Activated CD8-positive, alpha-beta T cell treated with anti-CD3 and anti-CD28 coated beads for 36 hours (primary cell): ENCODE measurements around the gene SPOP. TPM values are rescaled to one million over a fixed set of nuclear protein-coding genes. Genes with fewer than 3 reads are reported as not detected.

Experiments
- ATAC-seq: fragments of 200-7000 bp; cut with Tn5 transposase; one replicate; pipeline ENCODE4 v1.10.0; 2021; ENCODE audit warnings: mild to moderate bottlenecking, moderate library complexity
- CTCF ChIA-PET: fragments of 350-600 bp; sonication (Branson Sonifier 250); formaldehyde crosslinking; loops from one replicate; lab custom pipeline; 2021; ENCODE audit warnings: antibody characterized with exemption; lab: Charles Lee
- POLR2A ChIA-PET: fragments of 350-600 bp; sonication (Branson Sonifier 250); formaldehyde crosslinking; loops from one replicate; lab custom pipeline; 2021; ENCODE audit warnings: antibody characterized with exemption; lab: Charles Lee
- DNase-seq: peaks from one replicate; pipeline ENCODE4 v3.0.0-alpha.2; 2020
- H3K27ac Mint-ChIP-seq: one replicate; pipeline ENCODE4 v1.8.0; 2021; ENCODE audit warnings: mild to moderate bottlenecking, mixed read lengths
- H3K27me3 Mint-ChIP-seq: one replicate; pipeline ENCODE4 v1.8.0; 2021; ENCODE audit warnings: mixed read lengths
- H3K36me3 Mint-ChIP-seq: one replicate; pipeline ENCODE4 v1.8.0; 2021; ENCODE audit warnings: low read depth, mixed read lengths
- H3K4me1 Mint-ChIP-seq: one replicate; pipeline ENCODE4 v1.8.0; 2021; ENCODE audit warnings: low read depth, mixed read lengths
- H3K4me3 Mint-ChIP-seq: one replicate; pipeline ENCODE4 v1.8.0; 2021; ENCODE audit warnings: mild to moderate bottlenecking, moderate library complexity, mixed read lengths
- H3K9me3 Mint-ChIP-seq: one replicate; pipeline ENCODE4 v1.8.0; 2021; ENCODE audit warnings: mixed read lengths
- intact Hi-C: fragments of 100-400 bp; cut with micrococcal nuclease; formaldehyde crosslinking; loops from one replicate; pipeline ENCODE4 v1.10.0; 2022
- total RNA-seq, 2 experiments: library from RNA; stranded (reverse); gene quantifications; one replicate each; pipeline ENCODE4 v1.2.3, GENCODE V29; 2021
- TF ChIP-seq, protein P1 (sequence below): fragments of 200-600 bp; IDR thresholded peaks from one replicate; pipeline ENCODE4 v1.8.0; 2022; ENCODE audit warnings: antibody characterized with exemption, mild to moderate bottlenecking

Gene SPOP
- total RNA-seq, 2 experiments from 2014 or later, result 61.6 to 63.5 TPM

DNA sequence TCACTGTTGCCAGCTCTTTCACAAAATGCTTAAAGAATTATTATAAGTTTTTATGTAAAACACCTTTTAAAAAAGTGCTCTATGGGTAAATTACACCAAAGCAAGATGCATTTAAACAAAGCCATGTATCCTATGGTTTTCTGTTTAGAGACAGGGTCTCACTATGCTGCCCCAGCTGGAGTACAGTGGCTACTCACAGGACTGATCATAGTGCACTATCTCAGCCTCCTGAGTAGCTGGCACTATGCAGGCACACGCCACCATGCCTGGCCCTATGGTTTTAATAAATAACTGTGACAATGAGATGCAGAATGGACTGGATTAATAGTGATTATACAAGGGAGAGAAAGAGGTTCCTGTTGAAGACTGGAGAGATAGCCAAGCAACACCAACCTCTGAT lies 40.2 kb downstream of the SPOP start:
- DNase-seq (no peak), ATAC-seq (no peak)
- Mint-ChIP-seq H3K36me3 (peaks cover 26% of the 10 kb centered on the region), H3K27ac (no peak overlapping the region), H3K4me3 (no peak overlapping the region), H3K4me1 (peaks cover 47% of the 10 kb centered on the region), H3K27me3 (no peaks in the 10 kb centered on the region), H3K9me3 (no peaks in the 10 kb centered on the region)
- ChIA-PET CTCF (interaction anchor here (0.9 kb wide), 1 partner anchor 62 kb away, joined by 3 read pairs; the partner anchor contains the start of gene NXPH3), POLR2A (no interaction called here)
- TF ChIP-seq, protein P1, sequence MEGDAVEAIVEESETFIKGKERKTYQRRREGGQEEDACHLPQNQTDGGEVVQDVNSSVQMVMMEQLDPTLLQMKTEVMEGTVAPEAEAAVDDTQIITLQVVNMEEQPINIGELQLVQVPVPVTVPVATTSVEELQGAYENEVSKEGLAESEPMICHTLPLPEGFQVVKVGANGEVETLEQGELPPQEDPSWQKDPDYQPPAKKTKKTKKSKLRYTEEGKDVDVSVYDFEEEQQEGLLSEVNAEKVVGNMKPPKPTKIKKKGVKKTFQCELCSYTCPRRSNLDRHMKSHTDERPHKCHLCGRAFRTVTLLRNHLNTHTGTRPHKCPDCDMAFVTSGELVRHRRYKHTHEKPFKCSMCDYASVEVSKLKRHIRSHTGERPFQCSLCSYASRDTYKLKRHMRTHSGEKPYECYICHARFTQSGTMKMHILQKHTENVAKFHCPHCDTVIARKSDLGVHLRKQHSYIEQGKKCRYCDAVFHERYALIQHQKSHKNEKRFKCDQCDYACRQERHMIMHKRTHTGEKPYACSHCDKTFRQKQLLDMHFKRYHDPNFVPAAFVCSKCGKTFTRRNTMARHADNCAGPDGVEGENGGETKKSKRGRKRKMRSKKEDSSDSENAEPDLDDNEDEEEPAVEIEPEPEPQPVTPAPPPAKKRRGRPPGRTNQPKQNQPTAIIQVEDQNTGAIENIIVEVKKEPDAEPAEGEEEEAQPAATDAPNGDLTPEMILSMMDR, result no peak
- intact Hi-C loops, result no loop called here

DNA sequence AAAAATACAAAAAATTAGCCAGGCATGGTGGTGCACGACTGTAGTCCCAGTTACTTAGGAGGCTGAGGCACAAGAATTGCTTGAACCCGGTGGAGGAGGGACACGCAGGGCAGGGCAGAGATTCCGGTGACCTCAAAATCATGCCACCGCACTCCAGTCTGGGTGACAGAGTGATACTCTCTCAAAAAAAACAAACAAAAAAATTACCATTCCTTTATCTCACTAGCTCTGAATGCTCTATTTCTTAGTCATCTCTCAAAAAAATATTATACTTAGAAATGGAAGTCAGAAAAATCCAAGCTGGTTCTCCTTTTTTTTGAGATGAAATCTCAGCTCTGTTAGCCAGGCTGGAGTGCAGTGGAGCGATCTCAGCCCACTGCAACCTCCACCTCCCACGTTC lies 40.8 kb downstream of the SPOP start:
- TF ChIP-seq, protein P1, result no peak
- DNase-seq, result no peak
- H3K27ac Mint-ChIP-seq, result no peak overlapping the region
- no peaks in the 10 kb centered on the region for H3K9me3 Mint-ChIP-seq
- peaks cover 44% of the 10 kb centered on the region for H3K4me1 Mint-ChIP-seq
- POLR2A ChIA-PET, result no interaction called here
- intact Hi-C loops, result no loop called here
- no peaks in the 10 kb centered on the region for H3K27me3 Mint-ChIP-seq
- ATAC-seq, result no peak
- peaks cover 26% of the 10 kb centered on the region for H3K36me3 Mint-ChIP-seq
- CTCF ChIA-PET, result interaction anchor here (0.9 kb wide), 1 partner anchor 62 kb away, joined by 3 read pairs; the partner anchor contains the start of gene NXPH3
- H3K4me3 Mint-ChIP-seq, result no peak overlapping the region

- H3K9me3 Mint-ChIP-seq, result no peaks in the 10 kb centered on the region
- H3K36me3 Mint-ChIP-seq, result peaks cover 19% of the 10 kb centered on the region
- CTCF ChIA-PET, result interaction anchor here (0.7 to 1.5 kb wide), 2 partner anchors 11 to 61 kb away, joined by 5 read pairs; no protein-coding TSS in a partner anchor
- H3K27me3 Mint-ChIP-seq, result no peaks in the 10 kb centered on the region
- TF ChIP-seq, protein P1, result no peak
- no peak overlapping the region for H3K4me3 Mint-ChIP-seq
- no peak for ATAC-seq
- intact Hi-C loops, result no loop called here
- POLR2A ChIA-PET, result interaction anchor here (0.6 kb wide), 1 partner anchor 376 kb away, joined by 3 read pairs; no protein-coding TSS in a partner anchor
- peaks cover 48% of the 10 kb centered on the region for H3K4me1 Mint-ChIP-seq
- DNase-seq, result no peak
- H3K27ac Mint-ChIP-seq, result no peak overlapping the region
These were observed 42.8 kb downstream of the SPOP start for GRCh38 chr17:49635121-49635520.

DNA sequence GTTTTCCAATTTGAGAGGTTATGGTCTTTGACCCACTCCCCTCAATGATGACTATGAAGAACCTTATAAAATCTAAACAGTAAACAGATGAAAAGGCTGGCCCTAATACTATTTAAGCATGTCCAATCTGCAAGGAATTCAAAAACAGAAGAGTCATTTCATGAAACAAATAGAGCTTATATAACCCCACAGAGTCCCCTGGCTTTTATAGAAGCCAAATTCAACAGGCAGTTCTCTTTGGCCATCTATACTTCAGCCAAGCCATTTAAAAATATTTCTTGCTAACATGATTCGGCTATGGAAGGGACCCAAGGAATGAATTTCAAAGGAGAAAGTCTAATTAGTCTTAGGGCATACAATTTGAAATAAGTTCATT lies 43.4 kb downstream of the SPOP start:
- no peak for DNase-seq
- TF ChIP-seq, protein P1, result no peak
- ChIA-PET POLR2A (no interaction called here), CTCF (interaction anchor here (0.7 to 1.5 kb wide), 2 partner anchors 12 to 29 kb away, joined by 3 to 5 read pairs; no protein-coding TSS in a partner anchor)
- no peak overlapping the region for H3K27ac Mint-ChIP-seq
- peaks cover 54% of the 10 kb centered on the region for H3K4me1 Mint-ChIP-seq
- H3K9me3 Mint-ChIP-seq, result no peaks in the 10 kb centered on the region
- H3K4me3 Mint-ChIP-seq, result no peak overlapping the region
- peaks cover 19% of the 10 kb centered on the region for H3K36me3 Mint-ChIP-seq
- no peaks in the 10 kb centered on the region for H3K27me3 Mint-ChIP-seq
- intact Hi-C loops, result no loop called here
- ATAC-seq, result no peak

DNA sequence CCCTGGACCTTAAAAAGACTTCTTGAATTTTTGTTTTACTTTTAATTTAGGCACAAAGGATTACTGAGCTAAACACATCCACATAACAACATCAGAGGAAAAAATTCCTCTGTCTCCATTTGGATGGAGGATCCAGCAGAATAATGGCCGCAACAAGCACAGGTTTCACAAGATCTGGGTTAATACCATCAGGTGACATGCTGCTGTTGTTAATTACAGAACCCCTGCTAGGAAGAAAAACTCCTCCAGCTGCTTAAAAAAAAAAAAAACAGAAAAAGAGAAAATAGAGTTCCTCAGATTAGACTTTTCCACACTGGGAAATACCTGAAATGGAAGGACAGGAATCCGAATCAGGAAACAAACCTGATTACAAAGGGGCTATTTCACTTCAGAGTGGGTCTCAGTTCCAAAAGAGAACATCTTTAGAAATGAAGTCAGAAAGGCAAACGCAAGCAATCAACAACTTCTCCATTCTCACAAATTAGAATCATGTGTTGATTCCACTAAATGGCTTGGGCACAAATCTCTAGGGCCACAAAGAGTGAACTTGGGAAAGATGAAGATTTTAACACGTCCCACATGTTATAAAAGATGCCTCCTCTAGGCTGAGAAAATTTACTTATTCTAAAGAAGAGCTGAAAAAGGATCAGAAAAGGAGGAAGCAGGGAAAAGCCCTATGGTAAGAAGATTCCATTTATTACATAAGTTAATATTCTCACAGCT lies 44.0 kb downstream of the SPOP start:
- intact Hi-C loops, result no loop called here
- Mint-ChIP-seq H3K36me3 (peaks cover 19% of the 10 kb centered on the region), H3K27me3 (no peaks in the 10 kb centered on the region), H3K4me3 (no peak overlapping the region), H3K9me3 (no peaks in the 10 kb centered on the region), H3K4me1 (peaks cover 55% of the 10 kb centered on the region), H3K27ac (no peak overlapping the region)
- ChIA-PET POLR2A (no interaction called here), CTCF (interaction anchor here (0.7 to 1.5 kb wide), 3 partner anchors 12 to 41 kb away, joined by 3 to 5 read pairs (median 3); no protein-coding TSS in a partner anchor)
- TF ChIP-seq, protein P1, result no peak
- ATAC-seq, result no peak
- DNase-seq, result no peak
